Upper lobe of left lung (tissue), 4 donors: Measurements from ENCODE around the gene LRBA.

Experiments used
- POLR2A ChIP-seq, 4 donors: fragments of 450-650 bp; IDR thresholded peaks; one replicate each; pipeline ENCODE4 v1.5.1; 2016 to 2017; ENCODE audit warnings: antibody characterized with exemption in 4 of 4, mild to moderate bottlenecking in 2 of 4
- POLR2AphosphoS5 ChIP-seq, 2 donors: sonication (generic); formaldehyde crosslinking; IDR thresholded peaks; one replicate each; pipeline ENCODE4 v1.5.1; 2017; ENCODE audit warnings: antibody characterized with exemption in 2 of 2
- TF ChIP-seq, protein P1 (sequence below), 6 experiments: fragments of 450-650 bp in 4 of 6; fragments of 200-600 bp in 2 of 6; sonication (generic) in 2 of 6; IDR thresholded peaks; one replicate each; pipeline ENCODE4 v1.5.1; 2016 to 2019; ENCODE audit warnings: antibody characterized with exemption in 6 of 6

DNA sequence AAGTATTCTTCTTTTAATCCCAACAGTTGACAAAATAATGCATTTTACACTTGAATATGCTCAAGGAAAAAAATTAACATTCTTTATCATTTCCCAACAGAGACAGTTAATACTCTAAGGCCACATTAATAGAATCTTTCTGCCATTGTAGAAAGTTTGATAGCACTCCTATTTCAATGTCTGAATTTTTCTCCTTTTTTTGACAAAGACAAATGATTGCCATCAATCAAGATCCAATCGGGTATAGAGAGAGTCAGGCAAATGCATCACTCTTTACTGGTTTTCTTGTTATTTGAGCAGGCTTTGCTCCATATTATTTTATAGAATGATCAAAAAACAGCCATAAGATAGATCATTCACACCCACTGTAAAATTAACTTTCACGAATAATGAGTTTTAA, 387.0 kb downstream of the LRBA start:
- TF ChIP-seq, protein P1, sequence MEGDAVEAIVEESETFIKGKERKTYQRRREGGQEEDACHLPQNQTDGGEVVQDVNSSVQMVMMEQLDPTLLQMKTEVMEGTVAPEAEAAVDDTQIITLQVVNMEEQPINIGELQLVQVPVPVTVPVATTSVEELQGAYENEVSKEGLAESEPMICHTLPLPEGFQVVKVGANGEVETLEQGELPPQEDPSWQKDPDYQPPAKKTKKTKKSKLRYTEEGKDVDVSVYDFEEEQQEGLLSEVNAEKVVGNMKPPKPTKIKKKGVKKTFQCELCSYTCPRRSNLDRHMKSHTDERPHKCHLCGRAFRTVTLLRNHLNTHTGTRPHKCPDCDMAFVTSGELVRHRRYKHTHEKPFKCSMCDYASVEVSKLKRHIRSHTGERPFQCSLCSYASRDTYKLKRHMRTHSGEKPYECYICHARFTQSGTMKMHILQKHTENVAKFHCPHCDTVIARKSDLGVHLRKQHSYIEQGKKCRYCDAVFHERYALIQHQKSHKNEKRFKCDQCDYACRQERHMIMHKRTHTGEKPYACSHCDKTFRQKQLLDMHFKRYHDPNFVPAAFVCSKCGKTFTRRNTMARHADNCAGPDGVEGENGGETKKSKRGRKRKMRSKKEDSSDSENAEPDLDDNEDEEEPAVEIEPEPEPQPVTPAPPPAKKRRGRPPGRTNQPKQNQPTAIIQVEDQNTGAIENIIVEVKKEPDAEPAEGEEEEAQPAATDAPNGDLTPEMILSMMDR (IDR thresholded peaks at IDR 0.05) = no peak
- TF ChIP-seq POLR2AphosphoS5 (IDR thresholded peaks at IDR 0.05) (no peak), POLR2A (IDR thresholded peaks at IDR 0.05) (no peak)
